Skin of body (tissue), 2 donors: Measurements from ENCODE around the gene CABS1. TPM values are rescaled to one million over a fixed set of nuclear protein-coding genes. Genes with fewer than 3 reads are reported as not detected.

Experiments
- DNase-seq: peaks from one replicate; lab custom pipeline; 2025; lab: John Stamatoyannopoulos, UW
- total RNA-seq: library from RNA; depleted of rRNA; stranded (reverse); fragments of >200 nt; gene quantifications from one replicate; pipeline ENCODE4 v1.2.3, GENCODE V29; 2014

The CABS1 gene
- total RNA-seq, 1 donor from 2014 or later, result not detected

- DNase-seq, result no peak
These were observed 48.0 kb downstream of the CABS1 start, which contains the start of gene SMR3B for GRCh38 chr4:70382691-70383181. TSS of gene SMR3B (plus strand) at chr4:70383131. CDS start at chr4:70384511, 1,380 bp downstream.

Other genes with a start within 250 kb of the CABS1 start
- not detected for gene PRR27, start 180.7 kb upstream of the CABS1 start, total RNA-seq
- gene ODAM, start 139.3 kb upstream of the CABS1 start, total RNA-seq, result not detected
- not detected for gene FDCSP, start 108.9 kb upstream of the CABS1 start, total RNA-seq
- gene CSN3, start 92.4 kb upstream of the CABS1 start, total RNA-seq, result not detected
- not detected for gene SMR3A, start 25.8 kb downstream of the CABS1 start, total RNA-seq
- gene SMR3B, start 48.1 kb downstream of the CABS1 start, total RNA-seq, result not detected
- not detected for gene OPRPN, start 63.0 kb downstream of the CABS1 start, total RNA-seq
- gene MUC7, start 137.2 kb downstream of the CABS1 start, total RNA-seq, result not detected
- gene AMTN, start 183.6 kb downstream of the CABS1 start, total RNA-seq, result 0.30 TPM